CD4-positive, CD25-positive, alpha-beta regulatory T cell (primary cell): ENCODE data around the gene CNTNAP2. TPM values are rescaled to one million over a fixed set of nuclear protein-coding genes. Genes with fewer than 3 reads are reported as not detected.
"Not testable (repeated sequence)": the region's sequence is repeated elsewhere in the genome, so short reads cannot be mapped to it uniquely, and the experiment has no call there.

ENCODE experiments used
- ATAC-seq, 2 donors: fragments of 150-1000 bp; cut with Tn5 transposase; one replicate each; pipeline ENCODE4 v1.10.0; 2021; ENCODE audit warnings: low read depth in 2 of 2, moderate number of reproducible peaks in 2 of 2, moderate library complexity in 1 of 2
- DNase-seq, 3 donors: peaks; one replicate each; pipeline versions ENCODE4 v3.0.0 to v3.0.0-alpha.2; 2012 to 2022; ENCODE audit warnings: mixed read lengths in 1 of 3
- H3K27ac ChIP-seq: one replicate; pipeline ENCODE4 v1.7.0; 2013; ENCODE audit warnings: mild to moderate bottlenecking, low read length; ENCODE audit not compliant: insufficient read depth, poor library complexity, severe bottlenecking
- H3K27me3 ChIP-seq: one replicate; pipeline ENCODE4 v1.7.0; 2013; ENCODE audit warnings: low read length; ENCODE audit not compliant: control insufficient read depth, insufficient read depth
- H3K36me3 ChIP-seq: one replicate; pipeline ENCODE4 v1.7.0; 2013; ENCODE audit warnings: mild to moderate bottlenecking, low read length, moderate library complexity; ENCODE audit not compliant: control insufficient read depth, insufficient read depth
- H3K4me1 ChIP-seq: 2 replicates; pipeline ENCODE4 v1.7.0; 2013; ENCODE audit warnings: mild to moderate bottlenecking, low read length; ENCODE audit not compliant: insufficient read depth, control insufficient read depth, poor library complexity, severe bottlenecking
- H3K4me3 ChIP-seq: one replicate; pipeline ENCODE4 v1.7.0; 2013; ENCODE audit warnings: low read depth, mild to moderate bottlenecking, low read length, moderate library complexity
- H3K9me3 ChIP-seq, 2 experiments: 1 replicate in 1 of 2; 2 replicates in 1 of 2; pipeline ENCODE4 v1.7.0; 2013; ENCODE audit warnings: low read length in 2 of 2, mild to moderate bottlenecking in 1 of 2, moderate library complexity in 1 of 2; ENCODE audit not compliant: control insufficient read depth in 2 of 2
- H3K27ac Mint-ChIP-seq, 3 donors: one replicate each; pipeline ENCODE4 v1.8.0; 2020 to 2022; ENCODE audit warnings: mild to moderate bottlenecking in 3 of 3, mixed read lengths in 3 of 3, moderate library complexity in 2 of 3
- H3K27me3 Mint-ChIP-seq: one replicate; pipeline ENCODE4 v1.8.0; 2022; ENCODE audit warnings: mild to moderate bottlenecking, mixed read lengths
- H3K36me3 Mint-ChIP-seq: one replicate; pipeline ENCODE4 v1.8.0; 2020; ENCODE audit warnings: mixed read lengths
- H3K4me1 Mint-ChIP-seq, 4 donors: one replicate each; pipeline ENCODE4 v1.8.0; 2020 to 2022; ENCODE audit warnings: mixed read lengths in 4 of 4, mild to moderate bottlenecking in 1 of 4
- H3K4me3 Mint-ChIP-seq, 4 donors: one replicate each; pipeline ENCODE4 v1.8.0; 2020 to 2022; ENCODE audit warnings: mild to moderate bottlenecking in 4 of 4, mixed read lengths in 4 of 4, moderate library complexity in 3 of 4
- H3K9me3 Mint-ChIP-seq, 7 donors: one replicate each; pipeline ENCODE4 v1.8.0; 2020 to 2022; ENCODE audit warnings: mixed read lengths in 7 of 7, mild to moderate bottlenecking in 3 of 7, moderate library complexity in 2 of 7
- polyA plus RNA-seq, 4 donors: library from polyadenylated mRNA; unstranded; fragments of 300-500 nt; fragmentation: Illumina TruSeq; gene quantifications; one replicate each; pipeline ENCODE4 v1.2.3, GENCODE V29; 2021
- total RNA-seq: library from RNA; stranded (reverse); gene quantifications from one replicate; pipeline ENCODE4 v1.2.3, GENCODE V29; 2022

Gene CNTNAP2
- total and polyA plus RNA-seq, 5 donors from 2014 or later: 0.02 to 0.15 TPM; not detected in 3

DNA sequence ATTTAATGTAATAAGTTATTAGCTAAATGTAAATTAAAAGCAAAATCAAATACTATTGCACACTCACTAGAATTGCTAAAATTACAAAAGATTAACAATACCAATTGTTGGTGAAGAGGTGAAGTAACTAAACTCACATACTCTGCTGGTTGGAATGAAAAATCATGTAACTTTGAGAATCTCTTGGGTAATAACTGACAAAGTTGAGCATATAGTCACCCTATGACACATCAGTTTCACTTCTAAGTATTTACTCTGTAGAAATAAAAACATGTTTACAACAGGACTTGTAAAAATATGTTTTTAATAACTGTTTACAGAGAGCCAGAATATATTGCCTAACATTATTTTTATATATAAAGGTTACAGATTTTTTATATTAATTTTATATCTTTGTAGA is 33.6 kb downstream of the CNTNAP2 start:
- Histone ChIP-seq H3K9me3 (peaks cover 0 to 2% of the 10 kb centered on the region in 2 experiments), H3K4me3 (no peak overlapping the region), H3K36me3 (no peaks in the 10 kb centered on the region), H3K27ac (no peak overlapping the region), H3K4me1 (no peaks in the 10 kb centered on the region), H3K27me3 (no peaks in the 10 kb centered on the region)
- no peak for ATAC-seq
- Mint-ChIP-seq H3K36me3 (no peaks in the 10 kb centered on the region), H3K4me3 (no peak overlapping the region), H3K9me3 (peaks cover 0 to 11% (median 3%) of the 10 kb centered on the region in 7 donors), H3K4me1 (no peaks in the 10 kb centered on the region), H3K27me3 (no peaks in the 10 kb centered on the region), H3K27ac (no peak overlapping the region)
- DNase-seq: no peak

DNA sequence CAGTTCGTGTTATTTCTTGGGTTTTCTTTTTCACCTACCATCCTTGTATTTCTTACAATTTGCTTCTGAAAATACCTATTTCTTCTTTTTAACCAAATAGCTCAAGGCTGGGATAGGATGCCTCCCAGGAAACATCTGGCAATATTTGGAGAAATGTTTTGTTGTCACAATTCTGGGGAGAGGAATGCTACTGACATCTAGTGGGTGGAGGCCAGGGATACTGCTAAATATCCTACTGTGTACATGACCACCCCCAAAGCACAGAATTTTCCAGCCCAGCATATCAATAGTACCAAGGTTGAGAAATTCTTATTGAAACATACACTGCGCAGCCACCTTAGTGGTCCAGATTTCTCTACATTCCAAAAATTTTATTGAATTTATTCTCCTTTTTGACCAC is 55.5 kb downstream of the CNTNAP2 start:
- H3K36me3 ChIP-seq: no peaks in the 10 kb centered on the region
- H3K4me1 Mint-ChIP-seq: no peaks in the 10 kb centered on the region
- H3K36me3 Mint-ChIP-seq: no peaks in the 10 kb centered on the region
- no peaks in the 10 kb centered on the region for H3K27me3 Mint-ChIP-seq
- no peaks in the 10 kb centered on the region for H3K9me3 ChIP-seq
- H3K4me3 Mint-ChIP-seq: no peak overlapping the region
- H3K27ac ChIP-seq: no peak overlapping the region
- no peaks in the 10 kb centered on the region for H3K4me1 ChIP-seq
- no peaks in the 10 kb centered on the region for H3K27me3 ChIP-seq
- no peak for ATAC-seq
- no peak overlapping the region for H3K4me3 ChIP-seq
- no peak for DNase-seq
- H3K27ac Mint-ChIP-seq: no peak overlapping the region
- peaks cover 0 to 26% (median 4%) of the 10 kb centered on the region in 7 donors for H3K9me3 Mint-ChIP-seq

GRCh38 chr7:146175716-146176115 is 59.1 kb downstream of the CNTNAP2 start:
- no peaks in the 10 kb centered on the region for H3K27me3 Mint-ChIP-seq
- no peaks in the 10 kb centered on the region for H3K36me3 ChIP-seq

GRCh38 chr7:146176860-146177259 is 60.3 kb downstream of the CNTNAP2 start:
- Mint-ChIP-seq H3K4me1 (no peaks in the 10 kb centered on the region), H3K36me3 (no peaks in the 10 kb centered on the region), H3K4me3 (no peak overlapping the region), H3K27ac (no peak overlapping the region), H3K27me3 (no peaks in the 10 kb centered on the region), H3K9me3 (peaks cover 1 to 16% (median 3%) of the 10 kb centered on the region in 7 donors)
- ATAC-seq: no peak
- no peak overlapping the region for H3K4me3 ChIP-seq
- H3K9me3 ChIP-seq: no peaks in the 10 kb centered on the region
- H3K27me3 ChIP-seq: no peaks in the 10 kb centered on the region
- H3K27ac ChIP-seq: no peak overlapping the region
- no peaks in the 10 kb centered on the region for H3K4me1 ChIP-seq
- no peaks in the 10 kb centered on the region for H3K36me3 ChIP-seq
- no peak for DNase-seq

More at GRCh38 chr7:146175716-146176115, 59.1 kb downstream of the CNTNAP2 start:
- Mint-ChIP-seq H3K4me3 (no peak overlapping the region), H3K36me3 (no peaks in the 10 kb centered on the region), H3K9me3 (peaks cover 1 to 16% (median 3%) of the 10 kb centered on the region in 7 donors), H3K27ac (no peak overlapping the region), H3K4me1 (no peaks in the 10 kb centered on the region)
- Histone ChIP-seq H3K4me3 (no peak overlapping the region), H3K9me3 (no peaks in the 10 kb centered on the region), H3K27ac (no peak overlapping the region), H3K4me1 (no peaks in the 10 kb centered on the region), H3K27me3 (no peaks in the 10 kb centered on the region)
- DNase-seq (no peak), ATAC-seq (no peak)

- ATAC-seq (no peak), DNase-seq (no peak)
- Histone ChIP-seq H3K27ac (no peak overlapping the region), H3K36me3 (no peaks in the 10 kb centered on the region), H3K9me3 (no peaks in the 10 kb centered on the region), H3K4me3 (no peak overlapping the region), H3K4me1 (no peaks in the 10 kb centered on the region), H3K27me3 (no peaks in the 10 kb centered on the region)
- Mint-ChIP-seq H3K36me3 (no peaks in the 10 kb centered on the region), H3K27me3 (no peaks in the 10 kb centered on the region), H3K4me1 (no peaks in the 10 kb centered on the region), H3K27ac (no peak overlapping the region), H3K9me3 (peaks cover 1 to 16% (median 3%) of the 10 kb centered on the region in 7 donors), H3K4me3 (no peak overlapping the region)
Measured at GRCh38 chr7:146177301-146177700, 60.7 kb downstream of the CNTNAP2 start.

DNA sequence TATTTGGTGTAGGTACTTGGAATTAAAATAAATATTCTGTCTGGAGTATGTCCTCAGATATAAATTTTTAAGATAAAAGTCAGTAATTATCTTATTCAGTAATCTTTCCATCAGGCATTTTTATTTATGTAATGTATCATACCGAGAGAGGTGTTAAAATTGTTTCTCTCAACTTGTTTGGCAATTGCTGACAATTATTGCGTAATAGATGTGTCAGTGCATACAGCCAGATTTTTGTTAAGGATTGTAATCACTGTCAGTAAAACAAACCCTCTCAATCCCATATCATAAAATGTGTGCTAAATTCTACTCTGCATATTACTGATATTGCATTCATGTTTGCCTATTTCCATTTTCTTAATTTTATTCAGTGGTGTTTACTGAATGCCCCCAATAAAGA is 69.2 kb downstream of the CNTNAP2 start:
- no peak for DNase-seq
- no peak for ATAC-seq
- Mint-ChIP-seq H3K27me3 (no peaks in the 10 kb centered on the region), H3K4me3 (no peak overlapping the region), H3K9me3 (peaks cover under 1 to 21% (median 8%) of the 10 kb centered on the region in 7 donors), H3K27ac (no peak overlapping the region), H3K4me1 (no peaks in the 10 kb centered on the region), H3K36me3 (no peaks in the 10 kb centered on the region)
- H3K4me3 ChIP-seq: no peak overlapping the region
- H3K4me1 ChIP-seq: no peaks in the 10 kb centered on the region
- H3K9me3 ChIP-seq: peaks cover 5 to 6% of the 10 kb centered on the region in 2 experiments
- no peak overlapping the region for H3K27ac ChIP-seq
- H3K36me3 ChIP-seq: no peaks in the 10 kb centered on the region
- no peaks in the 10 kb centered on the region for H3K27me3 ChIP-seq

GRCh38 chr7:146191428-146191827 is 74.8 kb downstream of the CNTNAP2 start:
- not testable (repeated sequence) for H3K27ac Mint-ChIP-seq, H3K36me3 Mint-ChIP-seq, H3K4me1 ChIP-seq, H3K27me3 Mint-ChIP-seq, H3K4me1 Mint-ChIP-seq, DNase-seq, H3K36me3 ChIP-seq, H3K27ac ChIP-seq, ATAC-seq, H3K4me3 ChIP-seq, H3K27me3 ChIP-seq
- peaks cover 3 to 40% (median 11%) of the 10 kb centered on the region in 7 donors for H3K9me3 Mint-ChIP-seq
- H3K4me3 Mint-ChIP-seq: peak overlapping the region in 1 of 4 donors; percentile 76
- H3K9me3 ChIP-seq: peaks cover 3 to 13% of the 10 kb centered on the region in 2 experiments

GRCh38 chr7:146201945-146202344 is 85.3 kb downstream of the CNTNAP2 start:
- Mint-ChIP-seq H3K27ac (no peak overlapping the region), H3K9me3 (peaks cover 0 to 6% (median 5%) of the 10 kb centered on the region in 7 donors), H3K4me3 (no peak overlapping the region), H3K27me3 (no peaks in the 10 kb centered on the region), H3K36me3 (no peaks in the 10 kb centered on the region), H3K4me1 (no peaks in the 10 kb centered on the region)
- Histone ChIP-seq H3K36me3 (no peaks in the 10 kb centered on the region), H3K9me3 (peaks cover 0 to 4% of the 10 kb centered on the region in 2 experiments), H3K27me3 (no peaks in the 10 kb centered on the region), H3K4me3 (no peak overlapping the region), H3K4me1 (no peaks in the 10 kb centered on the region), H3K27ac (no peak overlapping the region)
- ATAC-seq: no peak
- no peak for DNase-seq
